ENCODE results near the gene CDK17.

The CDK17 gene

GRCh38 chr12:96255077-96255476 lies 145.2 kb downstream of the CDK17 start:
- TF ChIP-seq FOXP2 (optimal IDR thresholded peaks at IDR 0.05; ENCODE audit: borderline replicate concordance, extremely low read depth, extremely low read length, insufficient read depth) (no peak), TAF1 (IDR thresholded peaks at IDR 0.05; ENCODE audit: borderline replicate concordance, insufficient read depth, low read length) (no peak), REST (IDR thresholded peaks at IDR 0.05; ENCODE audit: insufficient read depth in 1 of 2, low read depth in 2 of 2, low read length in 2 of 2) (no peak)

- TF ChIP-seq FOXP2 (optimal IDR thresholded peaks at IDR 0.05; ENCODE audit: borderline replicate concordance, extremely low read depth, extremely low read length, insufficient read depth) = no peak
Measured at GRCh38 chr12:96250119-96250685, 150.0 kb downstream of the CDK17 start.

- TF ChIP-seq SIN3A (IDR thresholded peaks at IDR 0.05; ENCODE audit: borderline replicate concordance, insufficient read depth, low read length) = no peak
- TF ChIP-seq FOXP2 (optimal IDR thresholded peaks at IDR 0.05; ENCODE audit: borderline replicate concordance, extremely low read depth, extremely low read length, insufficient read depth) = peak; percentile 57
Measured at GRCh38 chr12:96249196-96250118, 150.8 kb downstream of the CDK17 start.

DNA sequence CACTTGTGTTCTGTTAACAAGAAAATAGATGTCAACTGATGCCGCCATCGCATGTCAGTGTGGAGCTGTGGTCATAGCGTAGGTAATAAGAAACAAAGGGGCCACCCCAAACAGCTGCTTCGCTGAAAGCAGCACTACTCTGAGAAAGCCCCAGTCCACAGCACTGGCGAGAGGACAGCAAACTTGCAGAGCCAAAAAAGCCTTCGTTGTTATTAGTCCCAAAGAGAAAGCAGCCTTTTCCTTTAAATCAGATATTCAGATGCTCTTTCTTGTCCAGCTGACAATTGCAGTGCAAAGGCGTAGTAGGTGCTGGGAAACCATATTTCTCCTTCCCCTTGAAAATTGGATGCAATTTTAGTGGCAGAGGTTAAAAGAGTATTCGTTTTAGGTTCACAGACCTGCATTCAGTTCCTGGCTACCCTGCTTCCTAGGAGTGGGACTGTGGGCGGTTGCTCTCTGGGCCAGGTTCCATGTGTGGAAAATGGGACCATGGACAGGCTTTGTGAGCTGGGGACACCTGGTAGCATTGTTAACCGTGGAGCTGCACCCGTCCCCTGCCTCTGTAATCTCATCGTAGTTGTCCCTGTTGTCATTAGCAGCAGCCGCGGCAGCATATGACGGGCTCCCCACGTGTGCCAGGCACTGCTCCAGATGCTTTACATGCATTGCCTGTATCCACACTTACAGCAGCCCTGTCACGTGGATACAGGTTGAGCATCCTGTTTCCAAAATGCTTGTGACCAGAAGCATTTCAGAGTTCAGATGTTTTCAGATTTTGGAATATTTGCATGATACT lies 151.9 kb downstream of the CDK17 start:
- TF ChIP-seq POLR2AphosphoS5 (IDR thresholded peaks at IDR 0.05; ENCODE audit: low read depth, low read length) = no peak
- no peak for TF ChIP-seq TAF1 (IDR thresholded peaks at IDR 0.05; ENCODE audit: borderline replicate concordance, insufficient read depth, low read length)
- no peak for TF ChIP-seq FOXP2 (optimal IDR thresholded peaks at IDR 0.05; ENCODE audit: borderline replicate concordance, extremely low read depth, extremely low read length, insufficient read depth)
- no peak for TF ChIP-seq REST (IDR thresholded peaks at IDR 0.05; ENCODE audit: insufficient read depth in 1 of 2, low read depth in 2 of 2, low read length in 2 of 2)
- TF ChIP-seq SIN3A (IDR thresholded peaks at IDR 0.05; ENCODE audit: borderline replicate concordance, insufficient read depth, low read length) = no peak

- no peak for TF ChIP-seq TAF1 (IDR thresholded peaks at IDR 0.05; ENCODE audit: borderline replicate concordance, insufficient read depth, low read length)
- TF ChIP-seq POLR2AphosphoS5 (IDR thresholded peaks at IDR 0.05; ENCODE audit: low read depth, low read length) = no peak
- no peak for TF ChIP-seq SIN3A (IDR thresholded peaks at IDR 0.05; ENCODE audit: borderline replicate concordance, insufficient read depth, low read length)
- TF ChIP-seq FOXP2 (optimal IDR thresholded peaks at IDR 0.05; ENCODE audit: borderline replicate concordance, extremely low read depth, extremely low read length, insufficient read depth) = no peak
- no peak for TF ChIP-seq REST (IDR thresholded peaks at IDR 0.05; ENCODE audit: insufficient read depth in 1 of 2, low read depth in 2 of 2, low read length in 2 of 2)
Measured at GRCh38 chr12:96247563-96247962, 152.7 kb downstream of the CDK17 start.
